HG03442 (cell line): ENCODE data around the gene FGF5.
"Not testable (repeated sequence)": the region's sequence is repeated elsewhere in the genome, so short reads cannot be mapped to it uniquely, and the experiment has no call there.

Source experiments
- ATAC-seq: cut with Tn5 transposase; IDR thresholded peaks from one replicate; pipeline ENCODE4 v1.9.1; 2021; ENCODE audit warnings: mild to moderate bottlenecking, moderate library complexity; ENCODE audit not compliant: unreplicated experiment

FGF5 gene

GRCh38 chr4:80294206-80294605, 27.7 kb downstream of the FGF5 start:
- no peak for ATAC-seq

GRCh38 chr4:80295336-80295735, 28.9 kb downstream of the FGF5 start:
- no peak for ATAC-seq

- no peak for ATAC-seq
These were observed 29.4 kb downstream of the FGF5 start for GRCh38 chr4:80295826-80296225.

GRCh38 chr4:80301884-80302283, 35.4 kb downstream of the FGF5 start:
- no peak for ATAC-seq

- no peak for ATAC-seq
These were observed 36.3 kb downstream of the FGF5 start for GRCh38 chr4:80302616-80303223.

GRCh38 chr4:80305466-80305865, 39.0 kb downstream of the FGF5 start:
- no peak for ATAC-seq

GRCh38 chr4:80306260-80306659, 39.8 kb downstream of the FGF5 start:
- ATAC-seq, result no peak

GRCh38 chr4:80307183-80307735, 40.8 kb downstream of the FGF5 start:
- ATAC-seq, result no peak

GRCh38 chr4:80307774-80308465, 41.5 kb downstream of the FGF5 start:
- no peak for ATAC-seq

GRCh38 chr4:80308466-80308822, 42.0 kb downstream of the FGF5 start:
- no peak for ATAC-seq

- no peak for ATAC-seq
These were observed 43.0 kb downstream of the FGF5 start for GRCh38 chr4:80309294-80310004.

- ATAC-seq, result no peak
These were observed 44.7 kb downstream of the FGF5 start for GRCh38 chr4:80311130-80311529.

- ATAC-seq, result no peak
These were observed 45.7 kb downstream of the FGF5 start for GRCh38 chr4:80312124-80312523.

GRCh38 chr4:80313627-80314026, 47.2 kb downstream of the FGF5 start:
- ATAC-seq, result no peak

- not testable (repeated sequence) for ATAC-seq
These were observed 49.4 kb downstream of the FGF5 start for GRCh38 chr4:80315848-80316247.

- ATAC-seq, result no peak
These were observed 54.9 kb downstream of the FGF5 start for GRCh38 chr4:80321341-80321740.

GRCh38 chr4:80321776-80322175, 55.3 kb downstream of the FGF5 start:
- no peak for ATAC-seq

GRCh38 chr4:80322716-80323115, 56.3 kb downstream of the FGF5 start:
- no peak for ATAC-seq

GRCh38 chr4:80324171-80324570, 57.7 kb downstream of the FGF5 start:
- no peak for ATAC-seq

- no peak for ATAC-seq
These were observed 65.2 kb downstream of the FGF5 start for GRCh38 chr4:80331693-80332092.

GRCh38 chr4:80333121-80333520, 66.7 kb downstream of the FGF5 start:
- no peak for ATAC-seq

- ATAC-seq, result no peak
These were observed 68.1 kb downstream of the FGF5 start for GRCh38 chr4:80334568-80334967.
